HG03097 (cell line): ENCODE data around the gene FRY.

ENCODE experiments used
- ATAC-seq: cut with Tn5 transposase; IDR thresholded peaks from one replicate; pipeline ENCODE4 v1.9.1; 2021; ENCODE audit not compliant: unreplicated experiment, low FRiP score

Gene FRY

DNA sequence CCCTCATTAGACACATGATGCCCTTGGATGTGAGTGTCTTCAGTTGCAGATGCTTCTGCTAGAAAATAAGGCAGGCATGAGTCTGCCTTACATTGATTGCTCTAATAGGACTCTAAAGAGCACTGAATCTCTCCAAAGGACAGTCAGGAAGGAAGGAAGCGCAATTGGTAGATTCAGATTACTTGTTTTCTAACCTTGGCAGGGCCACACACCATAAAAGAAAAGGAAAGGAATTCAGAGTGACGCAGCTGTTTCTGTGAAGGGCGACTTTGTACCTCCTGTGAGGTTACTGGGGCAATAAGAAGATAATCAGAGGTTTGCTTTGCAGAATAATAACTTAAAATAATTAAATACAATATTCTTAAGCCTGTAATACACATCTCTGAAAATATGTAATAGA, 48.0 kb downstream of the FRY start:
- ATAC-seq: no peak

- no peak for ATAC-seq
Observed at GRCh38 chr13:32080328-32080744, 48.8 kb downstream of the FRY start.

- ATAC-seq: no peak
Observed at GRCh38 chr13:32081591-32081990, 50.0 kb downstream of the FRY start.

GRCh38 chr13:32086366-32086765, 54.8 kb downstream of the FRY start:
- ATAC-seq: no peak

GRCh38 chr13:32086791-32087441, 55.3 kb downstream of the FRY start:
- ATAC-seq: no peak

DNA sequence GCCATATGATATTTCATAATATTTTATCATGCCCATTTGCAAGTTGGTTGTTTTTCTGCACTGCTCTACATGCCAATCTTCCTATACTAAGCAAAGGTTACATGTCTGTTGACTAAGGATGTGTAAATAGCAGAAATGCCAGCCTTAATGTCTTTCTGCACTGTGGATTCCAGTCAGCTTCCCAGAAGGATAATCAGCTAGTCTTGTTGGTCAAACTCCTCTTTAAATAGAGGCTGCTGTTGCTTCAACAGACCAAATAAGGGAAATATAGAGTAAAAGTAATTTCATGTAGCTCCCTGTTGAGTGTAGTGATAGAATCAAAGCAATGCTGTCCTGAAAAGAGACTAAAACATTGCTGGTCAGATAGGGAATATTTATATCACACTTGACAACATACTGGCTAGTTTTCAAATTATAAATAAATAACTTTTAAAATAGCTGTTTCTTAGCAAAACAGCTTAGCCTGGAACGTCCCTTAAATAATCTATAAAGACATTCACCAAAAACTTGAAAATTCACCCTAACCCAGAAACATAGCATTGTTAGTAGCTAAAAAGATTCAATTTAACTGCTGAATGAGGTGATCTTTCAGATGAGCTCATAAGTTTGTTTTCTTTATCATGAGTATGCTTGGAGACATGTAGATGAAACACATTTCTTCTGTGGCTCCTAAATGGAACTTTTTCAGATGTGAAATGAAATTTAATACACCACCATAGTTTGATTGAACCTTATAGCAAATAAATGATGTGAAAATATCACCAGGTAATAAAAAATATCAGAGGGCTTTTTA, 56.6 kb downstream of the FRY start:
- ATAC-seq: no peak

- ATAC-seq: no peak
Observed at GRCh38 chr13:32092496-32092895, 60.9 kb downstream of the FRY start.

- no peak for ATAC-seq
Observed at GRCh38 chr13:32093006-32093405, 61.4 kb downstream of the FRY start.

- ATAC-seq: no peak
Observed at GRCh38 chr13:32098272-32098671, 66.7 kb downstream of the FRY start.

- ATAC-seq: no peak
Observed at GRCh38 chr13:32105653-32106313, 74.2 kb downstream of the FRY start.

GRCh38 chr13:32107474-32107873, 75.9 kb downstream of the FRY start:
- ATAC-seq: no peak

- ATAC-seq: no peak
Observed at GRCh38 chr13:32107973-32108372, 76.4 kb downstream of the FRY start.

- ATAC-seq: no peak
Observed at GRCh38 chr13:32113532-32113931, 82.0 kb downstream of the FRY start.

DNA sequence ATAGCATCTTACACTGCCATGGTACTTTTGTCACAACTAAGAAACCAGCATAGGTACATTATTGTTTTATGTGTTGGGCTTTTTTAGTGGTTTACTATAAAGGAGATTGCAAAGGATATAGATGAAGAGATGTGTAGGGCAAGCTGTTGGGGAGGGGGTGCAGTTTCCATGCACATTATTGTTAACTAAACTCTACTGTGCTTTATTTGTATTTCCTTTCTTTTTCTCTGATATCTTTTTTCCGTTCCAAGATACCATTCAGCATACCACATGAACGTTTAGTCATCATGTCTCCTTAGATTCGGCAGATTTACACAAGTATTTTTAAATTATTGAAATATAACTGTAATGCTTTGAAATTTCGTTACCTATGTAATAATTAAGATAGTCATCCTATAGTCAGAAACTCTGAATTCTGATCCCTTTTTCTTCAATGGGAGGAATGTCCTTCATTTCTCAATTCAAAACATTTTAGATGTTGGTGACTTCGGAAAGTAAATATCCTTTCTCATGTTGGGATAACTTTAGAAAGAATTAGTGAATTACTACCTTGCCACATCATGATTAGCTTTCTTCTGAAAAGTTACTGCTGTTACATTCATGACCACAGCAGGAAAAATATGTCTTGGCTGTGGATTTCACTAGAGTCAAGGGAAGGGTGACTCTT, 82.8 kb downstream of the FRY start:
- ATAC-seq: no peak

GRCh38 chr13:32115066-32115465, 83.5 kb downstream of the FRY start:
- ATAC-seq: no peak

DNA sequence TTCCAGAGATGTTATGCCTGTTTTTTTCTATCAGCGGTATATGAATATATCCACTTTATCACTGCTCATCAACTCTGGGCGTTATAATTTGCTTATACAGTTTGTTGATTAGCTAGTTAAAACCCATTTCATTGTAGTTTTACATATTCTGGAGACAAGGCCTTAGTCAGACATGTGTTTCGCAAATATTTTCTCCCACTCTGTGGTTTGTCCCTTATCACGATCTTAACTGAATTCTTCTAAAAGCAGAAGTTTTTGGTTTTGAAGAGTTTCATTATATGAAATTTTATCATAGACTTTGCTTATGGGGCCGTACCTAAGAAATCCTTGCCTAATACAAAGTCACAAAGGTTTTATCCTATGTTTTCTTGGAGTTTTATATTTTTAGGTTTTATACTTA, 84.6 kb downstream of the FRY start:
- no peak for ATAC-seq

GRCh38 chr13:32117001-32117400, 85.4 kb downstream of the FRY start:
- no peak for ATAC-seq

DNA sequence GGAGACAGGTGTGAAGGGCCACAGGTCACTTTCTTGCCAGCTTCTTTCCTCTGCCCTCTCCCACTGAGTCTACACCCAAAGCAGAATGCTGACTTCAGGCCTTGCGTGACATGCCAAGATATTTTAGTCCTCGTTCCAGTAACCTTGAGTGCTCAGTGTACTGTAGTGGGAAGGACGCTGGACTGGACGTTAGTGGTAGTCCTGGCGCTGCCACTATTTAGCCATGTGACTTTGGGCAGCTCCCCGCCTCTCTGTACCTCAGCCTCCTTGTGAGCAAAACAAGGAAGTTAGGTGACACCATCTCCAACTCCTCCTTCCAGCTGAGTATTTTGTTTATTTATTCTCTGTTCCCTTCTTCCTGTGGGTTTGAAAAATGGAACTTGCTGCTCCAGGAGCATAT, 86.1 kb downstream of the FRY start:
- ATAC-seq: no peak

- no peak for ATAC-seq
Observed at GRCh38 chr13:32121316-32121715, 89.7 kb downstream of the FRY start.

DNA sequence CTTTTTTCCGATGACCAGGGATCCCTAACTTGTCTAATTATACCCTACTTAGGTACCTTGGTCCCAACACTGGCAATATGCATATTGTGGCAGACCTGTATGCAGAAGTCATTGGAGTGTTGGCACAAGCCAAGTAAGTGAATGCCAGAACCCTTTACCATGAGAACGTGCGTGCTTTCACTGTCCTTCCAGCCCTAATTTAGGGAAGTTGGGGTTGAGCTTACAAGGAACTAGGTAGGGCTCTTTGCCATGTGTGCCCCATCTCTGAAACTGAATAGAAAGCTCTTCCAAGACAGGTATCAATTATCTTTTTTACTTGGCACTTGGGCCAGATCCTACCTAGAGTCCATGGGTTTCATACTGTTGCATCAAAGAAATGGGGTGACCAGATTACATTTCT, 93.2 kb downstream of the FRY start:
- ATAC-seq: no peak

GRCh38 chr13:32125221-32125689, 93.7 kb downstream of the FRY start:
- ATAC-seq: no peak
